Measurements from ENCODE around the gene GOLGA7B.

- TF ChIP-seq CTCF (IDR thresholded peaks at IDR 0.05) (no peak), EZH2 (IDR thresholded peaks at IDR 0.05; ENCODE audit: borderline replicate concordance, insufficient read depth, low read depth, low read length, poor library complexity, severe bottlenecking) (no peak)
Measured at GRCh38 chr10:97844678-97845077, 5.0 kb upstream of the GOLGA7B start.

Measured in B cell (primary cell).